HG02852 (cell line): ENCODE results near the gene PRR30.
"Not testable (repeated sequence)": the region's sequence is repeated elsewhere in the genome, so short reads cannot be mapped to it uniquely, and the experiment has no call there.

Experiments used
- ATAC-seq: cut with Tn5 transposase; IDR thresholded peaks from one replicate; pipeline ENCODE4 v1.9.1; 2021; ENCODE audit warnings: mild to moderate bottlenecking, moderate library complexity; ENCODE audit not compliant: unreplicated experiment

Gene PRR30

GRCh38 chr2:27130396-27130795 lies 8.8 kb downstream of the PRR30 start:
- ATAC-seq = no peak

DNA sequence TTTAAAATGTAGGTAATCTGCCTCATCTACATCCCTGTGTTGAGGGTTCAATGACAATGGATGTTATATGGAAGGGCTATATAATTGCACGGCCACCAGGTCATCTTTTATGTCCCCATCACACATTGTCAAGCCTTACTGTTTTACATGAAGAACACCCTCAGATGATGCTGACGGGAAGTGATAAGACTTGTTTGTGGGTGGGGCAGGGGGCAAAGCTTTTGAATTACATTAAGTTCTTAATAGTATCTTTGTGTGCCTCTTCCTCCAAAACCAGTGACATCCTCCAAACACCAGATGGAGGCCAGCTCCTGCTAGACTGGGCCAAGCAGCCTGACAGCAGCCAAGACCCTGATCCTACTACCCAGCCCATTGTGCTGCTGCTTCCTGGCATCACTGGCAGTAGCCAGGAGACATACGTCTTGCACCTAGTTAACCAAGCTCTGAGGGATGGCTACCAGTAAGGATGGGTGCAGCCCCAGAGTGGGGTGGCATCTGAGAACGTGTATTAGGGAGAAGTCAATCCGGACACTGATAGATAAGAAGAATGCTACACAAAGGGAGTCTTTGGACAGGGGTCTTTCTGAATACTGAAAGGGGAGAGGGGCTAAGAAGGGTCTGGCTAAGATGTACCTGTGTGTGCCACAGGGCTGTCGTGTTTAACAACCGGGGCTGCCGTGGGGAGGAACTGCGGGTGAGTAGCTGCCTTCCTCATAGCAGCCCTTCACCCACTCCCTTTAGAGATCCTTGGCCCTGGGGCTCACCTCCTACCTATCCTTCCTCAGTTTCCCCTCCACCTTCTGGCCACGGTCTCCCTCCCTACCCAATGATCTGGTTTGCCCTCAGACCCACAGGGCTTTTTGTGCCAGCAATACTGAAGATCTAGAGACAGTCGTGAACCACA lies 10.3 kb downstream of the PRR30 start:
- ATAC-seq = no peak

GRCh38 chr2:27127883-27128667 lies 11.1 kb downstream of the PRR30 start:
- no peak for ATAC-seq

DNA sequence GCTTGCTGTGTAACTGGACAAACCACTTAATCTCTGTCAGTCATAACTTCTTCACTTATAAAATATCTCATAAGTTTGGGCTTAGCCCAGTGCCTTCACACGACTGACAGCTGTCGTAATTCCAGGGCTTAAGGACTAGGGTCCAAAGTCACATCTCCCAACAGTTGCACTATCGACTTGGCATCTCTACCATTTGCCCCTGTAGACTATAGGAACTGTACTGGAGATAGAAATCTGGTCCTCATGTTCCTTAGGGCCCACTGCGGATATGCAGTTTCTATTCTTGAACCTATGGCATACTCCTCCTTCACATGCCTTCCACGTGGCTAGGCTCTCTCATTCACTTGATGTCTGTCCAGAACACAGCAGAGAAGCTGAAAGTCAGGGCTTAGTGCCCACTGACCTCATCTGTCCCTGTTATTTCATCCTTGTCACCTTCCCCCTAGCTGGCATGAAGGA lies 12.9 kb downstream of the PRR30 start:
- no peak for ATAC-seq

DNA sequence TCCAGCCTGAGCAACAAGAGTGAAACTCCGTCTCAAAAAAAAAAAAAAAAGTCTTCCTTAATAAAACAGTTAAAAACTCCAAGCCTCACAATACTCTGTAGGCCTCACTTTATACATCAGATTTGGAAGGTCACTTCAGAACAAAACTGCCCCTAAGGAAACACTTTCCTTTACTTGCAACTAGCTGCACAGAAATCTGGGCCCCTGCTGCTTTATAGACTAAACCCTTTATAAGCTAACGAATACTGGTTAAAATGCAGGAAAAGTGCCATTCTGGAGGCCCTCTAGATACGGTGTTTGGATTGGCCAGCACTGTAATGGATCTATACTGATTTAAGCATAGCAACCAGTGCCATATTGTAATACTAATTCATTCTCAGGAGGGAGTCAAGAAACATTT lies 14.1 kb downstream of the PRR30 start:
- ATAC-seq = no peak

- ATAC-seq = no peak
Measured at GRCh38 chr2:27123302-27124150, 15.7 kb downstream of the PRR30 start, which contains the start of gene ABHD1. ABHD1 (plus strand) TSS chr2:27123815; CDS start chr2:27123949, 134 bp downstream.

- no peak for ATAC-seq
Measured at GRCh38 chr2:27122791-27123190, 16.4 kb downstream of the PRR30 start.

GRCh38 chr2:27121906-27122305 lies 17.3 kb downstream of the PRR30 start:
- no peak for ATAC-seq

GRCh38 chr2:27119330-27119670 lies 19.9 kb downstream of the PRR30 start:
- not testable (repeated sequence) for ATAC-seq

DNA sequence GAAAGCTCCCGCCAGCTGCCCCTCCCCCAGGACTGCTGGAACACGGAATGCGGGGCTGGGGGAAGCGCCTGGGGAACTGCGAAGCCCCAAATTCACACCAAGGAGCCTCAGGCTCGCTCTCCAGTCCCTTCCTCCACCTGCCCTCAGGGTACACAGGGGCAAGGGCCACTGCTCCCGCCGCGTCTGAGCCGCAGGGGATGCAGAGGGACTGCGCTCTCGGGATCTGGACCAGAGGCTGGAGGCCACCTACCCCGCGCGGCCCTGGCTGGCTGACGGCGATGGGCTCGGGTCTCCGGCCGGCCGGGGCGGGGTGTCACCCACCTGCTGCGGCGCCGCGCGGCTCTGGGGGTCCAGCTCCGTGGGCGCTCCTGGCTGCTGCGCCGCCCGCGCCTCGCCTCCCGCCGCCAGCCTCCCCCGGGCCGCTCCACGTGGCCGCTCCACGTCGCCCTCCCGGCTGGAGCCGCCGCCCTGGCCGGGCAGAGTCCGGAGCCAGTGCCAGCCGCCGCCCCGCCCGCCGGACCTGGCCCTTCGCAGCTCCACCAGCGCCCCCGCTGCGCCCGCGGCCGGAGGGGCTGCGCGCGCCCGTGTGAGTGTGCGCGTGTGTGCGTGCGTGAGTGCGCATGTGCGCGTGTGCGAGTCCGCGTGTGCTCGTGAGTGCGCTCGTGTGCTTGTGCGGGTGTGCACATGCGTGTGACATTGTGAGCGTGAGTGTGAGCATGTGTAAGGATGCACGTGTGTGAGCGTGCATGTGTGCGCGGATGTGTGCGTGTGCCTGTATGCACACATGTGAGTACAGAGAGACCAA lies 20.5 kb downstream of the PRR30 start, which contains the start of gene CGREF1:
TSS of gene CGREF1 (minus strand) at position 604 of the 805 bp plus-strand sequence. CDS start 14,762 bp downstream, outside the sequence.
- ATAC-seq = no peak

DNA sequence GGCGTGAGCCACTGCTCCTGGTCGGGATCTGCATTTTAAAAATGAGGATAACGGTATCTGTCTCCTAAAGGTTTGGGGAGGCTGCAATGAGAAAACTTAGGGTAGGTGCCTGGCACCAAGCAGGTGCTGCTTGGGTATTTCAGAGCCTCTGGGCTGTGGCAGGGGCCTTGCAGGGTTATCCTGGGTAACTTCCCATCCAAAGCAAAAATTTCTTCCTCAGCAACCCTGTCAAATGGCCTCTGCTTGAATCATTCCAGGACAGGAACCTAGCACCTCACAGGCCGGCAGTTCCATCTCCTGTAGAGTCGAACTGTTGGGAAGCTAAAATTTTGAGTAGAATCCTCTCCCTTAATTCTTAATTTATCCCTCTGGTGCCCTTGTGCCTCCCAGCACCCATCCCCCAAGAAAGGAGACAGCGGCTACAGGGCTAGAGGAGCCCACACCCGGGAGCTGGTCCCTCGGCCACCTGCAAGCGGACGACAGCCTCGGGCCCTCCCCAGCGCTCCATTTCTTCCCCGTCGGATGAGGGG lies 21.1 kb downstream of the PRR30 start:
- ATAC-seq = no peak

- no peak for ATAC-seq
Measured at GRCh38 chr2:27115519-27115918, 23.7 kb downstream of the PRR30 start.

- not testable (repeated sequence) for ATAC-seq
Measured at GRCh38 chr2:27111392-27112078, 27.7 kb downstream of the PRR30 start.

DNA sequence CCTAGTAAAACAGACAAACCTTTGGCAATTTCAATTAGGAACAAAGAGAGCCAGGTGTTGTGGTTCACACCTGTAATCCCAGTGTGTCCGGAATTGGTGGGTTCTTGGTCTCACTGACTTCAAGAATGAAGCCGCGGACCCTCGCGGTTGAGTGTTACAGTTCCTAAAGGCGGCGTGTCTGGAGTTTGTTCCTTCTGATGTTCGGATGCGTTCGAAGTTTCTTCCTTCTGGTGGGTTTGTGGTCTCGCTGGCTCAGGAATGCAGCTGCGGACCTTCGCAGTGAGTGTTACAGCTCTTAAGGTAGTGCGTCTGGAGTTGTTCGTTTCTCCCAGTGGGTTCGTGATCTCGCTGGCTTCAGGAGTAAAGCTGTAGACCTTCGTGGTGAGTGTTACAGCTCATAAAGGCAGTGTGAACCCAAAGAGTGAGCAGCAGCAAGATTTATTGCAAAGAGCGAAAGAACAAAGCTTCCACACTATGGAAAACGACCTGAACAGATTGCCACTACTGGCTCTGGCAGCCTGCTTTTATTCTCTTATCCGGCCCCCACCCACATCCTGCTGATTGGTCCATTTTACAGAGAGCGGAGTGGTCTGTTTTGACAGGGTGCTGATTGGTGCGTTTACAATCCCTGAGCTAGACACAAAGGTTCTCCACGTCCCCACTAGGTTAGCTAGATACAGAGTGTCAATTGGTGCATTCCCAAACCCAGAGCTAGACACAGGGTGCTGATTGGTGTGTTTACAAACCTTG lies 28.4 kb downstream of the PRR30 start:
- ATAC-seq = not testable (repeated sequence)

GRCh38 chr2:27109083-27109482 lies 30.1 kb downstream of the PRR30 start:
- no peak for ATAC-seq

DNA sequence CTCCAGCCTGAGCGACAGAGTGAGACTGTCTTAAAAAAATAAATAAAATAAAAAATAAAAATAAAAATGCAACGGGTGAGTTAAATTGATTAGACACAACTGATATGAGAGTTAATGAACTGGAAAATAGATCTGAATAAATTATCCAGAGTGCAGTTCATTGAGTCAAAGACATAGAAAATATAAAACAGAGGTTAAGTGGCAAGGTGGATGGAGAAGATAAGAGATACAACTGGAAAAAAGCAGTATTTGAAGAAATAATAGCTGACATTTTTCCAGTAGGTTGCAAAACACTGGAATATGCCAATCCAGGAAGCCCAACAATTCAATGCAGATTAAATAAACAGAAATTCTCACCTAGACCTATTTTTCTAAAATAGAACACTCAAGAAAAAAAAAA lies 31.0 kb downstream of the PRR30 start:
- no peak for ATAC-seq

- no peak for ATAC-seq
Measured at GRCh38 chr2:27105981-27106380, 33.2 kb downstream of the PRR30 start.

- ATAC-seq = no peak
Measured at GRCh38 chr2:27102329-27102728, 36.9 kb downstream of the PRR30 start.
